Measurements from ENCODE around the gene DROSHA.
A peak's percentile ranks its signal among the peaks of the same experiment; 100 is the strongest.
"Not testable (repeated sequence)": the region's sequence is repeated elsewhere in the genome, so short reads cannot be mapped to it uniquely, and the experiment has no call there.

DROSHA gene

DNA sequence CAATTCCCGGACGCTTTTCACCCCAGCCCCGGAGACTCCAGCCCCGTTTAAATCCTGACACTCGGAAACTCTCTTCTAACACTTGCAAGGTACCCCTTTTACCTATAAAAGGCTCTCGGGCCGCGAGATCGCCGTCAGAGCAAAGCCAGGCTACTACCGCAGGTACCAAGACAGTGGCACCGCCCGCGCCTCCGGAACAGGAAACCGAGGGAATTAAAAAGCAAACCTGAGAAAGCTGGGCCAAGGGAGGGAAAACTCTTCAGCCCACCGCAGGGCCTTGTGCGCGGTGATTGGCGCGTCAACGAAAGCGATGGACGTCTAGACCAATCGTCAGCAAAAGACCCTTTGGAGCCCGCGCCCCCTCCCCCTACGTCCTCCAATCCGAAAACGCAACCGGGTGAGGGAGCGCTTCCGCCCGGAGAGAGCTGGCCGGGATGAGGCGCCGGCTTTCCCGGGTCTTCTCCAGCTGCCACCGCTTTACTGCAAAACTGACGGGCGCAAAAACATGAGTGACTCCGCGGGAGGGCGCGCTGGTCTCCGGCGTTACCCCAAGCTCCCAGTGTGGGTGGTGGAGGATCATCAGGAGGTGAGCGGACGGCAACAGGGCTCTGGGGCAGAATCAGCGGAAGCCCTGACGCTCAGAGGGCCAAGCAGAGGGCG lies at the start of gene DROSHA, which contains the start of gene C5orf22:
DROSHA (minus strand) TSS at position 206 of the 660 bp plus-strand sequence. CDS start 3,034 bp downstream, outside the sequence.
C5orf22 (plus strand) TSS at position 414 of the 660 bp plus-strand sequence; CDS start at position 506, 92 bp downstream.
- peak; percentile 87 to 90 for DNase-seq
- Mint-ChIP-seq H3K27ac (peak within 1 kb of the TSS; percentile 93 to 94), H3K4me1 (peaks cover 44% of the 10 kb centered on the region), H3K9me3 (no peaks in the 10 kb centered on the region), H3K27me3 (no peaks in the 10 kb centered on the region), H3K4me3 (peak within 1 kb of the TSS; percentile 87 to 90)
- peak; percentile 97 for ATAC-seq

DNA sequence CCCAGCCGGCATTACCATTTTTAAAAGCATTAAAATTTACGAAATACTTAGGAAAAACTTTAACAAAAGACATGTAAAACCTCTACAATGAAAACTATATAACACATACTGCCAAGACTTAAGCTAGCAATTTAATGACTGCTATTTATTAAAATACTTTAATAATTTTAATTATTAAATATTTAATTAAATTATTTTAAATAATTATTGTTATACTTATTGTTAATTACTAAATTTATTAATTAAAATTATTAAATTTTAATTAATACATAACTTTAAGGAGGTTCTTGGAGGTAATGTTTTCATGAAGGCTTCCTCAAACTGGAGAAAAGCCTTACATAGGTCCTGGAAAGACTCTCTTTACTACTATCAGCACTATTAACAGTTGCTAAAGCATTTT lies 47.7 kb upstream of the DROSHA start:
- Mint-ChIP-seq H3K9me3 (no peaks in the 10 kb centered on the region), H3K4me3 (no peak overlapping the region), H3K27me3 (peaks cover 15% of the 10 kb centered on the region), H3K27ac (no peak overlapping the region), H3K4me1 (no peaks in the 10 kb centered on the region)
- no peak for DNase-seq
- ATAC-seq: no peak

DNA sequence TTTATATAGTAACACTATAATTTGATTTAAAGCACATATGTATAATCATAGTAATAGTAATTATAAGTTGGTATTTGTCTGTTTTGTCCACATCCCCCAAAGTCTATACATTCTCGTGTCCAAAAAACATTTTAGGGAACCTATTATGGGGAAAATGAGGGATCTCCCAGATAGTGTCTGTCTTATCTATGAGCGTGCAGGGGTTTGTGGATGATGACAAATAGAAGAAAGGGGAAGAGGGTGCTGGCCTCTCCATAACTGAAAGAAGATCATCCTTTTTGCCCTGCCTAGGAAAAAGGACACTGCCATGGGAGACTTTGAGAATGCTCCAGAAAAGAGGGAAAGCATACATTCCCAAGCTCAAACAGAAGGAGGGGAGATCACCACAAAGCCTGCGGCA lies 45.5 kb upstream of the DROSHA start:
- no peaks in the 10 kb centered on the region for H3K9me3 Mint-ChIP-seq
- H3K4me3 Mint-ChIP-seq: no peak overlapping the region
- peaks cover 6% of the 10 kb centered on the region for H3K27me3 Mint-ChIP-seq
- H3K27ac Mint-ChIP-seq: no peak overlapping the region
- DNase-seq (no peak), ATAC-seq (no peak)
- no peaks in the 10 kb centered on the region for H3K4me1 Mint-ChIP-seq

GRCh38 chr5:31574772-31575171 lies 42.9 kb upstream of the DROSHA start:
- H3K4me1 Mint-ChIP-seq: no peaks in the 10 kb centered on the region
- H3K9me3 Mint-ChIP-seq: no peaks in the 10 kb centered on the region
- DNase-seq (no peak), ATAC-seq (no peak)
- no peak overlapping the region for H3K4me3 Mint-ChIP-seq
- no peaks in the 10 kb centered on the region for H3K27me3 Mint-ChIP-seq
- no peak overlapping the region for H3K27ac Mint-ChIP-seq

DNA sequence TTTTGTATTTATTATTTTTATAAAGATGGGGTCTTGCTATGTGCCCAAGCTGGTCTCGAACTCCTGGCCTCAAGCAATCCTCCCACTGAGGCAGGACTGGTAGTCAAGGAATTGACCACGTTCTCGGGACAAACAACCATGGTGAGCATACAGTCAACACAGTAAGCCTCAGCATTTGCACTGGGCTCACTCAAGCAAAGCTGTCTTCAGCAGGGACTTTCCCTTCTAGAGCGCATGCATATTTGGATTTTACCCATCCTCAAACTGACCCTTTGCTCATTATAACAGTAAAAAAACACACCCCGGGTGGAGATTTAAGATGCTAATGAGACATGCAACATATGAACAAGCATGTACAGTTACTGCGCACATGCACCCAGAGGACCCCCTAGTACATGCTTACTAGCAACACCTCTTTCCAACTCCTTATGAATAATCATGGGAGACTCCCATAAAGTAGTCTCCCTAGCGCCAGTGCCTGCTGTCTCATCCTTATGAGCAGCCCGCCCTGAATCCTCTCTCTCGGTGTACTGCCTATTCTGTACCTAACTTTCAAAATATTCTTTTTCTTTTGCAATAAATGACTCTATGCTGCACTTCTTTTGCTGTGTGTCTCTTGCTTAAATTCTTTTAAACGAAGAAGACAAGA lies 41.7 kb upstream of the DROSHA start:
- no peaks in the 10 kb centered on the region for H3K9me3 Mint-ChIP-seq
- H3K4me3 Mint-ChIP-seq: no peak overlapping the region
- DNase-seq: no peak
- no peak for ATAC-seq
- no peak overlapping the region for H3K27ac Mint-ChIP-seq
- no peaks in the 10 kb centered on the region for H3K27me3 Mint-ChIP-seq
- H3K4me1 Mint-ChIP-seq: no peaks in the 10 kb centered on the region

GRCh38 chr5:31569068-31569467 lies 37.2 kb upstream of the DROSHA start:
- Mint-ChIP-seq H3K4me3 (no peak overlapping the region), H3K27ac (no peak overlapping the region), H3K9me3 (peaks cover 13 to 16% of the 10 kb centered on the region in 2 donors), H3K4me1 (no peaks in the 10 kb centered on the region), H3K27me3 (no peaks in the 10 kb centered on the region)
- DNase-seq (no peak), ATAC-seq (no peak)

DNA sequence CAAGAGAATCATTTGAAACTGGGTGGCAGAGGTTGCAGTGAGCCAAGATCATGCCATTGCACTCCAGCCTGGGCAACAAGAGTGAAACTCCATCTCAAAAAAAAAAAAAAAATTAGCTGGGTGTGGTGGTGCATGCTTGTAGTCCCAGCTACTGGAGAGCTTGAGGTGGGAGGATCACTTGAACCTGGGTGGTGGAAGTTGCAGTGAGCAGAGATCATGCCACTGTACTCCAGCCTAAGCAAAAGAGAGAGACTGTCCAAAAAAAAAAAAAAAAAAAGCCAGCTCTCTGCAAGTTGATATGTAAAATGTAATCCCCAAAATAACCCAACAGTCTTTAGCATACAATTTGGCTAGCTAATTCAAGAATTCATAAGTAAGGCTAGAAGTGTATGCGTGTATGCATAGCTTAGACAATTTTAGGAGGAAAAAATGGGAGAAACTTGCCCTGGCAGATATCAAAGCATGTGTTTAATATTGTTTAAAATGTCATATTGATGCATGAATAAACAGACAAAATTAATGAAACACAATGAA lies 36.5 kb upstream of the DROSHA start:
- no peaks in the 10 kb centered on the region for H3K4me1 Mint-ChIP-seq
- H3K9me3 Mint-ChIP-seq: peaks cover 13 to 16% of the 10 kb centered on the region in 2 donors
- no peak for DNase-seq

GRCh38 chr5:31566362-31566761 lies 34.5 kb upstream of the DROSHA start:
- H3K4me3 Mint-ChIP-seq, DNase-seq, ATAC-seq, H3K4me1 Mint-ChIP-seq, H3K27me3 Mint-ChIP-seq: not testable (repeated sequence)
- peaks cover 13 to 16% of the 10 kb centered on the region in 2 donors for H3K9me3 Mint-ChIP-seq
- H3K27ac Mint-ChIP-seq: peak overlapping the region in 1 of 2 donors; percentile 8

More for the DNA sequence above, 36.5 kb upstream of the DROSHA start:
- ATAC-seq: no peak
- Mint-ChIP-seq H3K27ac (no peak overlapping the region), H3K27me3 (no peaks in the 10 kb centered on the region), H3K4me3 (no peak overlapping the region)

DNA sequence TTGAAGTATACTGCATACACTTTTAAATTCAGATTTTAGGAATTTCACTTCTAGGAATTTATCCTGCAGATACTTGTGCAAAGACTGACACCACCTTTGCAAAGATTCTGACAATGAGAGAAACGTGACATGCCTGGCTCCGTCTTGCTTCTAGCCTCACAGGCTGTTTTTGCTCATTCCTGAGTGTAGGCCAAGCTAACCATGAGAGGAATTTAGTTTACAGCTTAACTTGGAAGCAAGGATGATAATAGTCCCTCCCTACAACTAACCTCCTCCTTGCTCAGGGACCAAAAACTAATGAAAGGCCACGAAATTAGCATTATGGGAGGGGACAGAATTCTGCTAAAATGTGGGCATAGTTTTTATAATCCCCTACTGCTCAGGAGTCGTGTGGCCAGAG lies 31.3 kb upstream of the DROSHA start:
- ATAC-seq: no peak
- Mint-ChIP-seq H3K9me3 (peaks cover 13 to 16% of the 10 kb centered on the region in 2 donors), H3K4me1 (no peaks in the 10 kb centered on the region), H3K27me3 (no peaks in the 10 kb centered on the region), H3K4me3 (no peak overlapping the region), H3K27ac (no peak overlapping the region)
- DNase-seq: no peak

DNA sequence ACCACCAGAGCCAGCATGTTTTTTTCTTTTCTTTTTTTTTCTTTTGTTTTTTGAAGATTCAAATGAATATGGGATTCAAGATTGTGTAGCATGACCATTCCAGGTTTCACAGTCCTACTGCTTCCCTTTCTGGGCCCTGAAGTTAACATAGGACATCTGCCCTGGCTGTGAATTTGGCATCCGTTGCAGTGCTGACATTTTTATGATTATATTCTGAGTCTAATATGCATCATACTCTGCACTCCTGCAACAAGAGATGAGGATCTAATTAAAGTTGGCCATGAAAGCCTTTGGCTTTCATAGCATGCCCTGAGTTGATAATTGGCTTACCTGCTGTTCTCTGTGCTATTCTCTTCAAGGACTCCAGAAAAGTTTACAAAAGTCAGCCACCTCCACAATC lies 30.1 kb upstream of the DROSHA start:
- H3K9me3 Mint-ChIP-seq: peaks cover 13 to 16% of the 10 kb centered on the region in 2 donors
- no peaks in the 10 kb centered on the region for H3K27me3 Mint-ChIP-seq
- ATAC-seq: no peak
- no peak overlapping the region for H3K27ac Mint-ChIP-seq
- no peak for DNase-seq
- no peak overlapping the region for H3K4me3 Mint-ChIP-seq
- H3K4me1 Mint-ChIP-seq: no peaks in the 10 kb centered on the region

GRCh38 chr5:31559942-31560341 lies 28.0 kb upstream of the DROSHA start:
- Mint-ChIP-seq H3K4me1 (no peaks in the 10 kb centered on the region), H3K27me3 (no peaks in the 10 kb centered on the region), H3K27ac (no peak overlapping the region), H3K9me3 (peaks cover 2 to 3% of the 10 kb centered on the region in 2 donors), H3K4me3 (no peak overlapping the region)
- ATAC-seq: no peak
- DNase-seq: no peak

DNA sequence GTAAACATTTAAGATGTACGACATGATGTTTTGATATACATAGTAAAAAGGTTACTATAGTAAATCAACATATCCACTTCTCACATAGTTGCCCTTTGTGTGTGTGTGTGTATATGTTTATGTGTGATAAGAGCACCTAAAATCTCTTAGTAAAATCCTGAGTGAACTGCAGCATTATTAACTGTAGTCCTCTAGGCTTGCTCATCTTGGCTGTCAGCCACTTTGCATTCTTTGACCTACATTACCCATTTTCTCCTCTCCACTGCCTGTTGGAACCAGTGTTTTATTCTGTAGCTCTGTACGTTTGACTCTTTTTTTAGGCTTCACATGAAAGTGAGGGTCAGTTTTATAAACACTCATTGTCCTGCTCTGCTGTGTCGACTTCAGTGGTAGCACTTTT lies 24.6 kb upstream of the DROSHA start:
- Mint-ChIP-seq H3K4me1 (no peaks in the 10 kb centered on the region), H3K4me3 (no peak overlapping the region), H3K27me3 (no peaks in the 10 kb centered on the region), H3K27ac (no peak overlapping the region), H3K9me3 (no peaks in the 10 kb centered on the region)
- DNase-seq (no peak), ATAC-seq (no peak)

- Mint-ChIP-seq H3K4me3 (no peak overlapping the region), H3K4me1 (no peaks in the 10 kb centered on the region), H3K27me3 (no peaks in the 10 kb centered on the region), H3K27ac (no peak overlapping the region), H3K9me3 (no peaks in the 10 kb centered on the region)
- no peak for DNase-seq
- no peak for ATAC-seq
These were observed 22.7 kb upstream of the DROSHA start for GRCh38 chr5:31554552-31554951.

GRCh38 chr5:31553863-31554262 lies 22.0 kb upstream of the DROSHA start:
- peak overlapping the region in 1 of 2 donors; percentile 4 for H3K27ac Mint-ChIP-seq
- DNase-seq: no peak
- peaks cover under 1% of the 10 kb centered on the region for H3K4me1 Mint-ChIP-seq
- ATAC-seq: no peak
- no peak overlapping the region for H3K4me3 Mint-ChIP-seq
- no peaks in the 10 kb centered on the region for H3K27me3 Mint-ChIP-seq
- no peaks in the 10 kb centered on the region for H3K9me3 Mint-ChIP-seq

DNA sequence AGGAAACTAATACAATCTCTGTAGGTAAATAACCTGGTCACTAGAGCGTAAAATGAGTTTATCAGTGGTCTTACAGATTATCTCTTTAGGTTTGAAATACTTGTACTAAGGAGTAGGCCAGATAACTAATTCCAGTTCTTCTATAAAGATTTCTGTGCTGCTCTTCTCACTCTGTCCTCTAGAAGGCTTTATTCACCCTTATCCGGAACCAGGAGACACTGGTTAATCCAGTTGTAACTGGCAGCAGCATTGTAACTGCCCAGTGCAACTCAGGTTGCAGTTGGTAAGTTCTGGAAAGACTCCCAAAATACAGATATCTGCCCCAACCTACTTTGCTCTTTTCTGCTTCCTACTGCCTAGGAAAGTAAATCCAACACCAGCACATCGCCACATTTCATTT lies 20.0 kb upstream of the DROSHA start:
- Mint-ChIP-seq H3K27ac (no peak overlapping the region), H3K4me1 (peaks cover 5% of the 10 kb centered on the region), H3K27me3 (no peaks in the 10 kb centered on the region), H3K9me3 (peaks cover 1 to 5% of the 10 kb centered on the region in 2 donors), H3K4me3 (no peak overlapping the region)
- no peak for ATAC-seq
- no peak for DNase-seq

DNA sequence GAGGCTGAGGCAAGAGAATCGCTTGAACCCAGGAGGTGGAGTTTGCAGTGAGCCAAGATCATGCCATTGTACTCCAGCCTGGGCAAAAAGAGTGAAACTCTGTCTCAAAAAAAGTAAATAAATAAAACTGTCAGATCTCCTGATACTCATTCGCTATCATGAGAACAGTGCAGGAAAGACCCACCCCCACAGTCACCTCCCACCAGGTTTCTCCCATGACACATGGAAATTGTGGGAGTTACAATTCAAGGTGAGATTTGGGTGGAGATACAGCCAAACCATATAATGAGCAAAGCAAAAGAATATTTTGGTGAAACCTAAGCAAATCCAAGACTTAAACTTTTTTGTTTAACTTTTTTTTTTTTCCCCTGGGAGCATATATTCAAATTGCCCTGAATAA lies 17.2 kb upstream of the DROSHA start:
- H3K27ac Mint-ChIP-seq: peak overlapping the region in 1 of 2 donors; percentile 34
- not testable (repeated sequence) for H3K4me3 Mint-ChIP-seq, DNase-seq, H3K4me1 Mint-ChIP-seq, H3K9me3 Mint-ChIP-seq, H3K27me3 Mint-ChIP-seq, ATAC-seq
